Peyer's patch (tissue), 4 donors: Measurements from ENCODE around the gene EIF1. TPM values are rescaled to one million over a fixed set of nuclear protein-coding genes. Genes with fewer than 3 reads are reported as not detected.
"Not testable (repeated sequence)": the region's sequence is repeated elsewhere in the genome, so short reads cannot be mapped to it uniquely, and the experiment has no call there.

Source experiments
- DNase-seq, 3 donors: peaks; one replicate each; pipeline ENCODE4 v3.0.0-alpha.2; 2017 to 2019
- H3K27ac ChIP-seq, 4 donors: fragments of 200-600 bp; sonication (generic); one replicate each; pipeline ENCODE4 v1.5.1; 2016 to 2019
- H3K27me3 ChIP-seq, 2 donors: fragments of 200-600 bp; sonication (generic); one replicate each; pipeline ENCODE4 v1.5.1; 2019
- H3K36me3 ChIP-seq, 3 donors: fragments of 200-600 bp; sonication (generic); one replicate each; pipeline ENCODE4 v1.5.1; 2016 to 2019
- H3K4me1 ChIP-seq, 4 donors: fragments of 200-600 bp; sonication (generic); one replicate each; pipeline ENCODE4 v1.5.1; 2016 to 2019
- H3K4me3 ChIP-seq, 4 donors: fragments of 200-600 bp; sonication (generic); 1 replicate in 3 of 4; 2 replicates in 1 of 4; pipeline ENCODE4 v1.5.1; 2016 to 2019; ENCODE audit warnings: mild to moderate bottlenecking in 1 of 4
- H3K9me3 ChIP-seq, 4 donors: fragments of 200-600 bp; sonication (generic); one replicate each; pipeline ENCODE4 v1.5.1; 2016 to 2019; ENCODE audit warnings: mild to moderate bottlenecking in 1 of 4
- CTCF ChIP-seq, 6 experiments: fragments of 450-650 bp in 4 of 6; fragments of 200-600 bp in 2 of 6; sonication (generic) in 1 of 6; IDR thresholded peaks; one replicate each; pipeline ENCODE4 v1.5.1; 2017 to 2019; ENCODE audit warnings: antibody characterized with exemption in 6 of 6, mild to moderate bottlenecking in 3 of 6, moderate library complexity in 1 of 6
- POLR2A ChIP-seq, 2 donors: fragments of 450-650 bp; IDR thresholded peaks; one replicate each; pipeline ENCODE4 v1.5.1; 2017; ENCODE audit warnings: antibody characterized with exemption in 2 of 2, mild to moderate bottlenecking in 2 of 2, moderate library complexity in 2 of 2
- total RNA-seq, 4 donors: library from RNA; depleted of rRNA; stranded (reverse); fragments of >200 nt; gene quantifications; one replicate each; pipeline ENCODE4 v1.1.0, GENCODE V29; 2016

Gene EIF1
- total RNA-seq: 100 to 1,000 TPM; 123 to 226 (median 188) TPM

GRCh38 chr17:41688641-41689496 lies at the start of gene EIF1:
Gene EIF1 (plus strand): TSS chr17:41688885. CDS start chr17:41689039, 154 bp downstream.
- Histone ChIP-seq H3K27ac (peak within 1 kb of the TSS; percentile 100), H3K36me3 (peaks cover 0 to 45% (median 20%) of the 10 kb centered on the region in 3 donors), H3K4me3 (peak within 1 kb of the TSS; percentile 75 to 97 (median 90)), H3K4me1 (peaks cover 0 to 19% (median 8%) of the 10 kb centered on the region in 4 donors), H3K9me3 (no peaks in the 10 kb centered on the region), H3K27me3 (no peaks in the 10 kb centered on the region)
- TF ChIP-seq CTCF (IDR thresholded peaks at IDR 0.05) (no peak), POLR2A (IDR thresholded peaks at IDR 0.05) (peak; percentile 100)
- peak; percentile 100 for DNase-seq

- Histone ChIP-seq H3K4me1 (peaks cover 0 to 16% (median 0%) of the 10 kb centered on the region in 4 donors), H3K4me3 (no peak overlapping the region), H3K27me3 (no peaks in the 10 kb centered on the region), H3K27ac (no peak overlapping the region), H3K9me3 (no peaks in the 10 kb centered on the region), H3K36me3 (no peaks in the 10 kb centered on the region)
- DNase-seq: no peak
- no peak for TF ChIP-seq CTCF (IDR thresholded peaks at IDR 0.05)
- TF ChIP-seq POLR2A (IDR thresholded peaks at IDR 0.05): no peak
These were observed 49.7 kb upstream of the EIF1 start for GRCh38 chr17:41638941-41639340.

- H3K4me1 ChIP-seq: peaks cover 0 to 13% (median 0%) of the 10 kb centered on the region in 4 donors
- TF ChIP-seq POLR2A (IDR thresholded peaks at IDR 0.05) (no peak), CTCF (IDR thresholded peaks at IDR 0.05) (no peak)
- H3K36me3 ChIP-seq: no peaks in the 10 kb centered on the region
- no peaks in the 10 kb centered on the region for H3K9me3 ChIP-seq
- H3K27me3 ChIP-seq: no peaks in the 10 kb centered on the region
- no peak for DNase-seq
- H3K27ac ChIP-seq: no peak overlapping the region
- no peak overlapping the region for H3K4me3 ChIP-seq
These were observed 48.9 kb upstream of the EIF1 start for GRCh38 chr17:41639492-41640473.

GRCh38 chr17:41640596-41640995 lies 48.1 kb upstream of the EIF1 start:
- H3K27me3 ChIP-seq, DNase-seq, H3K36me3 ChIP-seq, H3K4me3 ChIP-seq, H3K4me1 ChIP-seq, H3K9me3 ChIP-seq, H3K27ac ChIP-seq: not testable (repeated sequence)

GRCh38 chr17:41642252-41643156 lies 46.2 kb upstream of the EIF1 start:
- no peak for DNase-seq
- H3K27ac ChIP-seq: no peak overlapping the region
- H3K36me3 ChIP-seq: no peaks in the 10 kb centered on the region
- no peaks in the 10 kb centered on the region for H3K27me3 ChIP-seq
- H3K9me3 ChIP-seq: no peaks in the 10 kb centered on the region
- H3K4me3 ChIP-seq: no peak overlapping the region
- H3K4me1 ChIP-seq: peaks cover 0 to 4% (median 1%) of the 10 kb centered on the region in 4 donors
- TF ChIP-seq POLR2A (IDR thresholded peaks at IDR 0.05) (no peak), CTCF (IDR thresholded peaks at IDR 0.05) (no peak)
